GM12891 (cell line): Measurements from ENCODE around the gene AUH.

ENCODE experiments used
- POLR2A ChIP-seq: IDR thresholded peaks from 2 replicates; pipeline ENCODE4 v1.6.1; 2011; ENCODE audit warnings: low read depth, low read length, control low read depth
- POLR2AphosphoS5 ChIP-seq: IDR thresholded peaks from 2 replicates; pipeline ENCODE4 v1.6.1; 2011; ENCODE audit warnings: low read depth, low read length, control low read depth
- TAF1 ChIP-seq: IDR thresholded peaks from 2 replicates; pipeline ENCODE4 v1.6.1; 2011; ENCODE audit warnings: low read depth, low read length, control low read depth

DNA sequence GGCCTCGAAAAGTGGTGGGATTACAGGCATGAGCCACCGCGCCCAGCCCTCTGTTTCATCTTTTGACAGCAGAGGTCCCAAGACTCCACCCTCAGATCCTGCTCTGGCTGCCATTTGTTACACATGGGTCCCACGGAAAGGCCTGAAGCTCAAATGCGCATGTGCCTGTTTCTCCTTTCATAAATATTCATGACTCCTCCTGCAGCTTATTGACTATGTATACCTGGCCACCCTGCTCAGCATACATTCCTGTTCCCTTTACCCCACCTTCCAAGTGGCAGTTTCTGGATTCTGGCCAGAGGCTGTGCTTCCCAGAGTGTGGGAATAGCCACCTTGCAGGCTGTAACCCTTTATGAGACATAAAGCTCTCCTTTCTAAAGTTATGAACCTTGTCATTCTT lies 46.5 kb downstream of the AUH start:
- no peak for TF ChIP-seq POLR2A
- TF ChIP-seq POLR2AphosphoS5: no peak
- no peak for TF ChIP-seq TAF1
